ENCODE results near the gene GPR150. TPM values are rescaled to one million over a fixed set of nuclear protein-coding genes. Genes with fewer than 3 reads are reported as not detected.

Gene GPR150
- total and polyA plus RNA-seq, 9 of the 15 experiments (the other 6 are each of a cell fraction or from before 2014, with no cell fraction given) = not detected

DNA sequence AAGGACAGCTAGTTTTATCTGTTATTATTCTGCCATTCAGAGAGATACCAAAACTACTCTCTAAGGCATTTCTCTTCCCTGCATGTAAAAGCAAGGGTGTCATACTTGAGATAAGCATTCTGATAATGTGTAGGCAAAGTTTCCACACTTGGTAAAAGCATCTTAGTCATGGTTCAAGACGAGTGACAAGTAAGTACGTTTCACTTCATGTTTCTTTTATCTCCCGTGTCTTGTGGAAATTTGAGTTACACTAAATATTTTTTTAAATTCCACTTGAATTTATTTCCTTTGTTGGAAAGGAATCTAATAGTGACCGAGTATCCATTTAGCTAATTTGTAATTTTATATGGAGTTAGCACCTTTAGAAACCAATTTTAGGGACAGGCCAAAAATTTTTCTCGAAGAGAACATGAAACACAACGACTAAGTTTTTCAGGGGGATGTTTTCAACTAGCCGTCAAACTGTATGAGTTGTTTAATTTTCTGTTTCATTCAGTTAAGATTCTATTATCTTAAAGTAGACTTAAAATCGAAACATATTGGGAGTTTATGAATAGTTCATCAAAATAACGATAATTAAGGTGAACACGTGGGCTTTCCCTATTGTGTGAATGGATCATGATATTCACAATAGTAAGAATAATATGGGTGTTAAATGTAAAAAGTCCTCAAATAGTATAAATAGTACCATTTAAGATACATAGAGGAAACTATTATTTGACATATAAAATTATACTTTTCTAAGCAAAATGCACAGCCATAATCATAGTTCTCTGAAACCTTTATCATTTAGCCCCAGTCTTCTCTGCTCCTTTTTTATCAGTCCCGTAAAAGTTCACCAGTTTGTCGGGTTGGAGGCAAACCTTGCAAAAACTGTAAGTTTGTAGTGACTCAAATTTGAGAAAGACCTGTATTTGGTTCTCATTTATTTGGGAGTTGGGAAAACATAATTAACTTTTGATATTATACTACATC lies 28.3 kb downstream of the GPR150 start (continued):
- TF ChIP-seq, protein P1, sequence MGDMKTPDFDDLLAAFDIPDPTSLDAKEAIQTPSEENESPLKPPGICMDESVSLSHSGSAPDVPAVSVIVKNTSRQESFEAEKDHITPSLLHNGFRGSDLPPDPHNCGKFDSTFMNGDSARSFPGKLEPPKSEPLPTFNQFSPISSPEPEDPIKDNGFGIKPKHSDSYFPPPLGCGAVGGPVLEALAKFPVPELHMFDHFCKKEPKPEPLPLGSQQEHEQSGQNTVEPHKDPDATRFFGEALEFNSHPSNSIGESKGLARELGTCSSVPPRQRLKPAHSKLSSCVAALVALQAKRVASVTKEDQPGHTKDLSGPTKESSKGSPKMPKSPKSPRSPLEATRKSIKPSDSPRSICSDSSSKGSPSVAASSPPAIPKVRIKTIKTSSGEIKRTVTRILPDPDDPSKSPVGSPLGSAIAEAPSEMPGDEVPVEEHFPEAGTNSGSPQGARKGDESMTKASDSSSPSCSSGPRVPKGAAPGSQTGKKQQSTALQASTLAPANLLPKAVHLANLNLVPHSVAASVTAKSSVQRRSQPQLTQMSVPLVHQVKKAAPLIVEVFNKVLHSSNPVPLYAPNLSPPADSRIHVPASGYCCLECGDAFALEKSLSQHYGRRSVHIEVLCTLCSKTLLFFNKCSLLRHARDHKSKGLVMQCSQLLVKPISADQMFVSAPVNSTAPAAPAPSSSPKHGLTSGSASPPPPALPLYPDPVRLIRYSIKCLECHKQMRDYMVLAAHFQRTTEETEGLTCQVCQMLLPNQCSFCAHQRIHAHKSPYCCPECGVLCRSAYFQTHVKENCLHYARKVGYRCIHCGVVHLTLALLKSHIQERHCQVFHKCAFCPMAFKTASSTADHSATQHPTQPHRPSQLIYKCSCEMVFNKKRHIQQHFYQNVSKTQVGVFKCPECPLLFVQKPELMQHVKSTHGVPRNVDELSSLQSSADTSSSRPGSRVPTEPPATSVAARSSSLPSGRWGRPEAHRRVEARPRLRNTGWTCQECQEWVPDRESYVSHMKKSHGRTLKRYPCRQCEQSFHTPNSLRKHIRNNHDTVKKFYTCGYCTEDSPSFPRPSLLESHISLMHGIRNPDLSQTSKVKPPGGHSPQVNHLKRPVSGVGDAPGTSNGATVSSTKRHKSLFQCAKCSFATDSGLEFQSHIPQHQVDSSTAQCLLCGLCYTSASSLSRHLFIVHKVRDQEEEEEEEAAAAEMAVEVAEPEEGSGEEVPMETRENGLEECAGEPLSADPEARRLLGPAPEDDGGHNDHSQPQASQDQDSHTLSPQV (IDR thresholded peaks at IDR 0.05) = peak; percentile 75
- peak; percentile 65 for TF ChIP-seq L3MBTL2 (IDR thresholded peaks at IDR 0.05)

DNA sequence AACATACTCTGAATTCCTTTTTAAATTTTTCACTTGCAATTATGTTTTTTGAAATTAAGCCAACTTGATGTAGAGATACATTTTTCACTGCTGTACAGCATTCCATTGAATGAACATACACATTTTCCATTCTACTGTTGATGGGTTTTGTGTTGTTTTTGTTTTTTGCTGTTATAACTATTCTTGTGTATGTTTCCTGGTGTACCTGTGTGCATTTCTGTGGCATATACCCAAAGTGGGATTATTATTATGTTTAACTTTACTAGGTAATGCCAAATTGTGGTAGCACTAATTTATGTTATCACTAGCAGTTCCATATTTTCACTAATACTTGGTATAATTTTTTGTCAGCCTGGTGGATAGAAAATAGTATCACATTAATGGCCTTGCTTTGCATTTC lies 29.4 kb downstream of the GPR150 start:
- POLR2A ChIA-PET = no interaction called here
- TF ChIP-seq HEY1 (CRISPR knock-in tag; IDR thresholded peaks at IDR 0.05; ENCODE audit: borderline replicate concordance) (no peak), SIN3A (IDR thresholded peaks at IDR 0.05; ENCODE audit: borderline replicate concordance in 2 of 2, control insufficient read depth in 1 of 2, low read depth in 2 of 2, low read length in 2 of 2) (no peak), PRMT5 (CRISPR knock-in tag; IDR thresholded peaks at IDR 0.05) (no peak), ZKSCAN8 (CRISPR knock-in tag; IDR thresholded peaks at IDR 0.05) (no peak), CREM (IDR thresholded peaks at IDR 0.05; ENCODE audit: low read depth) (no peak), SMARCE1 (IDR thresholded peaks at IDR 0.05) (no peak), IFI16 (CRISPR knock-in tag; IDR thresholded peaks at IDR 0.05) (no peak), EZH2 (IDR thresholded peaks at IDR 0.05; ENCODE audit: borderline replicate concordance, low read depth, low read length) (no peak), GTF2E2 (tag; IDR thresholded peaks at IDR 0.05) (no peak), TBL1XR1 (IDR thresholded peaks at IDR 0.05; ENCODE audit: low read length in 2 of 2) (no peak), SOX6 (IDR thresholded peaks at IDR 0.05) (no peak), ZFP36 (IDR thresholded peaks at IDR 0.05; ENCODE audit: low read depth, low read length, partially characterized antibody) (no peak), ARHGAP35 (IDR thresholded peaks at IDR 0.05; ENCODE audit: partially characterized antibody) (no peak)
- TF ChIP-seq, protein P2, sequence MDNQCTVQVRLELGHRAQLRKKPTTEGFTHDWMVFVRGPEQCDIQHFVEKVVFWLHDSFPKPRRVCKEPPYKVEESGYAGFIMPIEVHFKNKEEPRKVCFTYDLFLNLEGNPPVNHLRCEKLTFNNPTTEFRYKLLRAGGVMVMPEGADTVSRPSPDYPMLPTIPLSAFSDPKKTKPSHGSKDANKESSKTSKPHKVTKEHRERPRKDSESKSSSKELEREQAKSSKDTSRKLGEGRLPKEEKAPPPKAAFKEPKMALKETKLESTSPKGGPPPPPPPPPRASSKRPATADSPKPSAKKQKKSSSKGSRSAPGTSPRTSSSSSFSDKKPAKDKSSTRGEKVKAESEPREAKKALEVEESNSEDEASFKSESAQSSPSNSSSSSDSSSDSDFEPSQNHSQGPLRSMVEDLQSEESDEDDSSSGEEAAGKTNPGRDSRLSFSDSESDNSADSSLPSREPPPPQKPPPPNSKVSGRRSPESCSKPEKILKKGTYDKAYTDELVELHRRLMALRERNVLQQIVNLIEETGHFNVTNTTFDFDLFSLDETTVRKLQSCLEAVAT (IDR thresholded peaks at IDR 0.05) = peak in 1 of 2 experiments; percentile 64; a peak in 3 of 4 replicates

More for the DNA sequence above, 29.4 kb downstream of the GPR150 start:
- Histone ChIP-seq H3K27ac (ENCODE audit: extremely low read depth, low read depth, low read length) (peak overlapping the region; percentile 95), H3K4me1 (replicated peaks in 1 of 2; ENCODE audit: control insufficient read depth in 2 of 2, insufficient read depth in 2 of 2, low read length in 2 of 2) (peaks cover 13 to 18% of the 10 kb centered on the region in 2 experiments; a peak in 4 of 5 replicates), H3K4me2 (ENCODE audit: insufficient read depth, low read length) (peak overlapping the region; percentile 91), H4K20me1 (replicated peaks; ENCODE audit: control insufficient read depth, insufficient read depth, low read length) (no peaks in the 10 kb centered on the region), H3K9me3 (replicated peaks; ENCODE audit: control insufficient read depth, insufficient read depth, low read depth, low read length) (no peaks in the 10 kb centered on the region), H3K4me3 (peak overlapping the region; percentile 49), H3K27me3 (ENCODE audit: control insufficient read depth in 2 of 2, insufficient read depth in 2 of 2, low read length in 2 of 2) (no peaks in the 10 kb centered on the region), H3K36me3 (ENCODE audit: control insufficient read depth, insufficient read depth, low read length) (peaks cover 37% of the 10 kb centered on the region), H3K9ac (ENCODE audit: insufficient read depth in 1 of 2, low read depth in 2 of 2, low read length in 2 of 2) (peak overlapping the region; percentile 62 to 91; a peak in 3 of 4 replicates), H3K79me2 (ENCODE audit: control insufficient read depth, insufficient read depth, low read length) (peaks cover 70% of the 10 kb centered on the region), H2AFZ (ENCODE audit: low read depth, low read length) (no peak overlapping the region), H3K9me1 (ENCODE audit: control insufficient read depth, insufficient read depth, low read length) (no peaks in the 10 kb centered on the region)
- DNase-seq (ENCODE audit: extremely low read depth in 1 of 4, low spot score in 3 of 4) = no peak
- in situ Hi-C loops (cut with MboI) (loop anchor here (25.0 kb wide), 1 partner anchor 688 kb away; no protein-coding TSS in a partner anchor), intact Hi-C loops (cut with micrococcal nuclease) (loop anchor here (5.0 to 10.0 kb wide), 2 partner anchors 63 to 684 kb away; no protein-coding TSS in a partner anchor)
- CTCF ChIA-PET (ENCODE audit: low intra/inter-chr PET ratio) = no interaction called here
- no TSS peak for BruUV-seq (replicated peaks)
- FAIRE-seq = no peak
- no peak for ATAC-seq
